ENCODE measurements around the gene RABGEF1.
A peak's percentile ranks its signal among the peaks of the same experiment; 100 is the strongest.
"Not testable (repeated sequence)": the region's sequence is repeated elsewhere in the genome, so short reads cannot be mapped to it uniquely, and the experiment has no call there.

The RABGEF1 gene

DNA sequence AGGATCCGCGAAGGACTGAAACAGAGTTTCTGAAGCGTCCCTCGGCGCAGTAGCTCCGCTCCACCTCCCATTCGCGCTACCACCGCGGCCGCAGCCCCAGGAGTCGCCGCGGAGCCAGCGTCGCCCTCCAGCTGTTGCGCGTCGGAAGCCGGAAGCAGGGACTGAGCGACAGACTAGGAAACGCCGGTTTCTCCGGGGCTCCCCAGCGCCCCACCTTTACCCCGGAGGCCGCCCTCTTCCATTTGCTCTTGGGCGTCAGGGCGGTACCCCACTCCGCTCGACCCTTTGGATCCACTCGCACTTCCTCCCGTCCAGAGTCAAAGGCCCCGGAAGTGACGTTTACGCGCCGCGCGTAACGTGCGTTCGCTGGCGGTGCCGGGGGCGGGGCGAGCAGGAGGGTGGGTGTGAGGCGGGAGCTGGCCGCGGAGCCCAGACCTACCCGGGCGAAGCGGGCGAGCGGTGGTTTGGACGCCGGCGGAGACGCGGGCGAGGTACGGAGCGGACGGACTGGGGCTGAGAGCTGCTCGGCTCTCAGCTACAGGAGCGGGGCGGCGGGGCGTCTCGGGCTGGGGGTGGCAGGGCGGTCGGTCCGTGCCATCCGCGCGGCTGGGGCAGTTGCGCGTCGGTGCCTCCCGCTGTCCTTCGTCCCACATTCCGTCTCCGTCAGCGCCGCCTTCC is at the start of gene RABGEF1:
RABGEF1 (plus strand) TSS at position 432 of the 678 bp plus-strand sequence. CDS start 31,167 bp downstream, outside the sequence.
- H3K9me3 ChIP-seq (ENCODE audit: insufficient read depth, low read length): peaks cover 16% of the 10 kb centered on the region
- H3K27me3 ChIP-seq (ENCODE audit: insufficient read depth, insufficient read length): no peaks in the 10 kb centered on the region
- DNase-seq (ENCODE audit: low read depth, low spot score): peak; percentile 98
- peak within 1 kb of the TSS; percentile 96 for H3K9ac ChIP-seq (ENCODE audit: insufficient read length, low read depth)
- peak within 1 kb of the TSS; percentile 79 for H3K4me3 ChIP-seq (ENCODE audit: insufficient read length, low read depth)
- peaks cover 34% of the 10 kb centered on the region for H3K36me3 ChIP-seq (ENCODE audit: insufficient read depth, insufficient read length, low read length)
- TF ChIP-seq YY1 (IDR thresholded peaks at IDR 0.05; ENCODE audit: insufficient read depth, insufficient read length) (no peak), ZNF274 (IDR thresholded peaks at IDR 0.05; ENCODE audit: low read depth, low read length) (no peak), SUZ12 (IDR thresholded peaks at IDR 0.05; ENCODE audit: extremely low read depth, insufficient read depth, insufficient read length) (no peak)
- no peaks in the 10 kb centered on the region for H3K4me1 ChIP-seq (ENCODE audit: insufficient read depth, insufficient read length)

DNA sequence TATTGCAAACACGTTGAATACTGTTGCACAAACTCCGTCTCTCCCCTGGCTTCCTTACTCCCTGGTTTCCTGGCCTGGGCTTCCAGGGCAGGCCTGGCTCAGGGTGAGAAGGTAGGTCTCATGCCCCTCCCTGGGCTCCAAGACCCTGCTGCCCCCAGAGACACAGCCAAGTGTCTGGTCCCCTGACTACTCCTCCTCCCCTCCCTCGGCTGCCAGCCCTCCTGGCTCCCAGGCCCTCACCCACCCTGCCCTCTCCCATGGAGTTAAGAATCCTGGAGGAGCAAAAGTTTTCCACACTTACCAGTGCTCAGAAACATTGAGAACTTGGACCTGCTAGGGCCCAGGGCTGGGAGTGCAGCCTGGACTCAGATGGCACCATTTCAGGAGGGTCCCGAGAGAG is 47.2 kb upstream of the RABGEF1 start:
- Histone ChIP-seq H3K4me1 (ENCODE audit: insufficient read depth, insufficient read length) (peaks cover 9% of the 10 kb centered on the region), H3K4me3 (ENCODE audit: insufficient read length, low read depth) (no peak overlapping the region), H3K27me3 (ENCODE audit: insufficient read depth, insufficient read length) (no peaks in the 10 kb centered on the region), H3K9ac (ENCODE audit: insufficient read length, low read depth) (no peak overlapping the region), H3K36me3 (ENCODE audit: insufficient read depth, insufficient read length, low read length) (peaks cover 34% of the 10 kb centered on the region), H3K9me3 (ENCODE audit: insufficient read depth, low read length) (no peaks in the 10 kb centered on the region)
- DNase-seq (ENCODE audit: low read depth, low spot score): no peak
- no peak for TF ChIP-seq SUZ12 (IDR thresholded peaks at IDR 0.05; ENCODE audit: extremely low read depth, insufficient read depth, insufficient read length)
- TF ChIP-seq YY1 (IDR thresholded peaks at IDR 0.05; ENCODE audit: insufficient read depth, insufficient read length): no peak
- no peak for TF ChIP-seq ZNF274 (IDR thresholded peaks at IDR 0.05; ENCODE audit: low read depth, low read length)

- Histone ChIP-seq H3K4me1 (ENCODE audit: insufficient read depth, insufficient read length) (peaks cover 11% of the 10 kb centered on the region), H3K27me3 (ENCODE audit: insufficient read depth, insufficient read length) (no peaks in the 10 kb centered on the region), H3K36me3 (ENCODE audit: insufficient read depth, insufficient read length, low read length) (peaks cover 34% of the 10 kb centered on the region), H3K9ac (ENCODE audit: insufficient read length, low read depth) (no peak overlapping the region), H3K9me3 (ENCODE audit: insufficient read depth, low read length) (no peaks in the 10 kb centered on the region), H3K4me3 (ENCODE audit: insufficient read length, low read depth) (no peak overlapping the region)
- TF ChIP-seq SUZ12 (IDR thresholded peaks at IDR 0.05; ENCODE audit: extremely low read depth, insufficient read depth, insufficient read length) (no peak), YY1 (IDR thresholded peaks at IDR 0.05; ENCODE audit: insufficient read depth, insufficient read length) (no peak), ZNF274 (IDR thresholded peaks at IDR 0.05; ENCODE audit: low read depth, low read length) (no peak)
- DNase-seq (ENCODE audit: low read depth, low spot score): no peak
These were observed 46.2 kb upstream of the RABGEF1 start for GRCh38 chr7:66694286-66694685.

- DNase-seq (ENCODE audit: low read depth, low spot score); H3K4me3 ChIP-seq (ENCODE audit: insufficient read length, low read depth); H3K27me3 ChIP-seq (ENCODE audit: insufficient read depth, insufficient read length); H3K9me3 ChIP-seq (ENCODE audit: insufficient read depth, low read length); H3K9ac ChIP-seq (ENCODE audit: insufficient read length, low read depth): not testable (repeated sequence)
- Histone ChIP-seq H3K36me3 (ENCODE audit: insufficient read depth, insufficient read length, low read length) (peaks cover 34% of the 10 kb centered on the region), H3K4me1 (ENCODE audit: insufficient read depth, insufficient read length) (peaks cover 11% of the 10 kb centered on the region)
These were observed 45.1 kb upstream of the RABGEF1 start for GRCh38 chr7:66695417-66695816.

DNA sequence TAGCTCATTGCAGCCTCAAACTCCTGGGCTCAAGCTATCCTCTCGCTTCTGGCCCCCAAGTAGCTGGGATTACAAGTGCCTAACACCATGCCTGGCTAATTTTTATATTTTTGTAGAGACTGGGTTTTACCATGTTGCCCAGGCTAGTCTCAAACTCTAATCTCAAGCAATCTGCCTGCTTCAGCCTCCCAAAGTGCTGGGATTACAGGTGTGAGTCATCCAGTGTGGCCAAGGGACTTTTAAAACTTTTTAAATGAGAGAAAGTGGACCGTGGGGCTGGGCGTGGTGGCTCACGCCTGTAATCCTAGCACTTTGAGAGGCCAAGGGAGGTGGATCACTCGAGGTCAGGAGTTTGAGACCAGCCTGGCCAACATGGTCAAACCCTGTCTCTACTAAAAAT is 44.4 kb upstream of the RABGEF1 start:
- H3K9me3 ChIP-seq (ENCODE audit: insufficient read depth, low read length); H3K4me3 ChIP-seq (ENCODE audit: insufficient read length, low read depth); H3K27me3 ChIP-seq (ENCODE audit: insufficient read depth, insufficient read length); DNase-seq (ENCODE audit: low read depth, low spot score); H3K9ac ChIP-seq (ENCODE audit: insufficient read length, low read depth): not testable (repeated sequence)
- Histone ChIP-seq H3K4me1 (ENCODE audit: insufficient read depth, insufficient read length) (peaks cover 11% of the 10 kb centered on the region), H3K36me3 (ENCODE audit: insufficient read depth, insufficient read length, low read length) (peaks cover 38% of the 10 kb centered on the region)

DNA sequence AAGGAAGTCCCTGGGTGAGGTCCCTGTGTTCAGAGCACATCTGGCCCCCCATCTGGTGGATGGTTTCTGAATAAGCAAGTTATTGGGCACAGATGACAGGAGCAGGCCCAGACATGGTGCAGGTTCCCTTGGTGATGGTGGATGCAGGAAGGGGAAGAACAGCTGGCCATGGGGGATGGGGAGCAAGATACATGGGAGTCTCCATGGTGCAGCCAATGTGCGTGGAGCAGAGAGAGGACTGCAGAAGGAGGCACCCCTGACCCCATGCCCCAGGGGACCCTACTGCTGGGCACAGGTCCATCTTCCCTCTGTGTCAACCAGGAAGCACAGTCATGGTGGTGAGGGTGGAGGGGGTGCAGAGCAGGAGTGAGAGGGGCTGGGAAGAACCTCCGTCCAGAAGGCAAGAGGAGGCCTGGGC is 43.8 kb upstream of the RABGEF1 start:
- peaks cover 11% of the 10 kb centered on the region for H3K4me1 ChIP-seq (ENCODE audit: insufficient read depth, insufficient read length)
- no peak for TF ChIP-seq ZNF274 (IDR thresholded peaks at IDR 0.05; ENCODE audit: low read depth, low read length)
- TF ChIP-seq SUZ12 (IDR thresholded peaks at IDR 0.05; ENCODE audit: extremely low read depth, insufficient read depth, insufficient read length): no peak
- TF ChIP-seq YY1 (IDR thresholded peaks at IDR 0.05; ENCODE audit: insufficient read depth, insufficient read length): no peak
- H3K27me3 ChIP-seq (ENCODE audit: insufficient read depth, insufficient read length): no peaks in the 10 kb centered on the region
- no peak for DNase-seq (ENCODE audit: low read depth, low spot score)
- peaks cover 38% of the 10 kb centered on the region for H3K36me3 ChIP-seq (ENCODE audit: insufficient read depth, insufficient read length, low read length)
- H3K4me3 ChIP-seq (ENCODE audit: insufficient read length, low read depth): no peak overlapping the region
- peak overlapping the region; percentile 9 for H3K9ac ChIP-seq (ENCODE audit: insufficient read length, low read depth)
- no peaks in the 10 kb centered on the region for H3K9me3 ChIP-seq (ENCODE audit: insufficient read depth, low read length)

GRCh38 chr7:66697449-66698438 is 42.8 kb upstream of the RABGEF1 start:
- no peak for TF ChIP-seq SUZ12 (IDR thresholded peaks at IDR 0.05; ENCODE audit: extremely low read depth, insufficient read depth, insufficient read length)
- TF ChIP-seq YY1 (IDR thresholded peaks at IDR 0.05; ENCODE audit: insufficient read depth, insufficient read length): no peak
- TF ChIP-seq ZNF274 (IDR thresholded peaks at IDR 0.05; ENCODE audit: low read depth, low read length): no peak
- no peaks in the 10 kb centered on the region for H3K27me3 ChIP-seq (ENCODE audit: insufficient read depth, insufficient read length)
- H3K4me1 ChIP-seq (ENCODE audit: insufficient read depth, insufficient read length): peaks cover 11% of the 10 kb centered on the region
- H3K4me3 ChIP-seq (ENCODE audit: insufficient read length, low read depth): no peak overlapping the region
- no peak for DNase-seq (ENCODE audit: low read depth, low spot score)
- H3K9ac ChIP-seq (ENCODE audit: insufficient read length, low read depth): no peak overlapping the region
- H3K36me3 ChIP-seq (ENCODE audit: insufficient read depth, insufficient read length, low read length): peaks cover 29% of the 10 kb centered on the region
- H3K9me3 ChIP-seq (ENCODE audit: insufficient read depth, low read length): no peaks in the 10 kb centered on the region
